Measurements from ENCODE around the gene HDDC3.

Gene HDDC3

DNA sequence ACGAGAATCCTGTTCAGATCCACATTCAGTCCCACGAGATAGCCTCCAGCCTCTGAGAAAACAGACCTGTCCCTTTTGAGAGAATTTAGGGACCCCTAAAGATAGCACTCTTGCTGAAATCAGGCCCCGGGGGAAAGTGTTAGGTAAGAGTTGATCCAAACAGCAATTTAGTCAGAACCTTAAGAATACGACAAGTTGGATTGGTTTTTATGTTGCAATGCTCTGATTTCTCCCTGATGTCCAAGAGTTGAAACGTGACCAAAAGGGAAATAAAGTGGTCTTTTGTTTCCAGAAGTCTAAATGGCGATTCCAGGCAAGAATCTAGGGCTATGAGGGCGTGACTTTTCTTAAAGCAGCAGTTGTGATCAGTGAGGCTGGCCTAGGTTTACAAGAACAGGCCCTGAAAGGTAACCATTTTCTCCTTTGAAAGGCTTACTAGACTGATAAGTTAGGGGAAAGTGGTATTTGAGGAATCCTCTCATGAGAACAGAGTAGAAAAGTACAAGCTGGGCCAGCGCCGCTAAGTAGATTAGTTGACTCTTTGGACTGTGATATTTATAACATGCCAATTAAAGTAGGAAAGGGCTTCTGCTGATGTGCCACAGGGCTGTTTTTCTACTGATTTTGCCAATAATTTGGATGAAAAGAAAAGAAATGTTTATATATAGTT, 24.4 kb downstream of the HDDC3 start:
- H3K4me1 ChIP-seq (ENCODE audit: control insufficient read depth in 1 of 2, insufficient read depth in 1 of 2, low read depth in 1 of 2, low read length in 1 of 2), result peaks cover 42 to 48% of the 10 kb centered on the region in 2 experiments

DNA sequence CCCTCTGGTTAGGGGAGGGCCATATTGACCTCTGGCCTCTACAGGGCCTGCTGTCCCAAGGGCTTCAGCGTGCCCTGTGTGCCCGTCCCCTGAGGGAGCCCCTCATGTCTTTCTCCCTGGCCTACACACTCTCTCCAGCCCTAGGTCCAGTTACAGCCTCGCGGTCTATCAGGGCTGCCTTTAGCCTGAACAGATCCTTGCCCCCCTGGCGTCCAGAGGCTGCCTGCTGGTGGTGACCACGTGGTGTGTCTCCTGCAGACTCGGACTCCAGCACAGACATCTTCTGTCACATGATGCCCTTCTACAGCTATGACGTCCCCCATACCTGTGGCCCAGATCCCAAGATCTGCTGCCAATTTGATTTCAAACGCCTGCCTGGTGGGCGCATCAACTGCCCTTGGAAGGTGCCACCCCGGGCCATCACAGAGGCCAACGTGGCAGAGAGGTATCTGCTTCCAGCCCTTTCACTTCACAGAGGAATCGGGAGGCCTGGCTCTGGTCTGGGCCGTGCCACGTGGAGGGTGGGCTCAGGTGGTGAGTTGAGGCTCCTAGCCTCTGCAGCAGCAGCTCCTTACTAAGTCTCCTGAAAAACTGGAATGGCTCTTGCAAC, 25.2 kb downstream of the HDDC3 start:
- Histone ChIP-seq H3K9me3 (no peaks in the 10 kb centered on the region), H3K27me3 (no peaks in the 10 kb centered on the region), H3K4me1 (ENCODE audit: control insufficient read depth in 1 of 2, insufficient read depth in 1 of 2, low read depth in 1 of 2, low read length in 1 of 2) (peaks cover 36 to 43% of the 10 kb centered on the region in 2 experiments), H3K36me3 (peaks cover 74% of the 10 kb centered on the region), H3K27ac (peak overlapping the region; percentile 47), H3K4me3 (ENCODE audit: low read depth in 1 of 2, low read length in 1 of 2) (no peak overlapping the region)
- TF ChIP-seq, protein P1, sequence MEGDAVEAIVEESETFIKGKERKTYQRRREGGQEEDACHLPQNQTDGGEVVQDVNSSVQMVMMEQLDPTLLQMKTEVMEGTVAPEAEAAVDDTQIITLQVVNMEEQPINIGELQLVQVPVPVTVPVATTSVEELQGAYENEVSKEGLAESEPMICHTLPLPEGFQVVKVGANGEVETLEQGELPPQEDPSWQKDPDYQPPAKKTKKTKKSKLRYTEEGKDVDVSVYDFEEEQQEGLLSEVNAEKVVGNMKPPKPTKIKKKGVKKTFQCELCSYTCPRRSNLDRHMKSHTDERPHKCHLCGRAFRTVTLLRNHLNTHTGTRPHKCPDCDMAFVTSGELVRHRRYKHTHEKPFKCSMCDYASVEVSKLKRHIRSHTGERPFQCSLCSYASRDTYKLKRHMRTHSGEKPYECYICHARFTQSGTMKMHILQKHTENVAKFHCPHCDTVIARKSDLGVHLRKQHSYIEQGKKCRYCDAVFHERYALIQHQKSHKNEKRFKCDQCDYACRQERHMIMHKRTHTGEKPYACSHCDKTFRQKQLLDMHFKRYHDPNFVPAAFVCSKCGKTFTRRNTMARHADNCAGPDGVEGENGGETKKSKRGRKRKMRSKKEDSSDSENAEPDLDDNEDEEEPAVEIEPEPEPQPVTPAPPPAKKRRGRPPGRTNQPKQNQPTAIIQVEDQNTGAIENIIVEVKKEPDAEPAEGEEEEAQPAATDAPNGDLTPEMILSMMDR (IDR thresholded peaks at IDR 0.05), result no peak

More for the DNA sequence above, 24.4 kb downstream of the HDDC3 start:
- no peaks in the 10 kb centered on the region for H3K27me3 ChIP-seq
- peak overlapping the region; percentile 47 for H3K27ac ChIP-seq
- H3K9me3 ChIP-seq, result no peaks in the 10 kb centered on the region
- TF ChIP-seq, protein P1 (IDR thresholded peaks at IDR 0.05), result no peak
- no peak overlapping the region for H3K4me3 ChIP-seq (ENCODE audit: low read depth in 1 of 2, low read length in 1 of 2)
- H3K36me3 ChIP-seq, result peaks cover 83% of the 10 kb centered on the region

DNA sequence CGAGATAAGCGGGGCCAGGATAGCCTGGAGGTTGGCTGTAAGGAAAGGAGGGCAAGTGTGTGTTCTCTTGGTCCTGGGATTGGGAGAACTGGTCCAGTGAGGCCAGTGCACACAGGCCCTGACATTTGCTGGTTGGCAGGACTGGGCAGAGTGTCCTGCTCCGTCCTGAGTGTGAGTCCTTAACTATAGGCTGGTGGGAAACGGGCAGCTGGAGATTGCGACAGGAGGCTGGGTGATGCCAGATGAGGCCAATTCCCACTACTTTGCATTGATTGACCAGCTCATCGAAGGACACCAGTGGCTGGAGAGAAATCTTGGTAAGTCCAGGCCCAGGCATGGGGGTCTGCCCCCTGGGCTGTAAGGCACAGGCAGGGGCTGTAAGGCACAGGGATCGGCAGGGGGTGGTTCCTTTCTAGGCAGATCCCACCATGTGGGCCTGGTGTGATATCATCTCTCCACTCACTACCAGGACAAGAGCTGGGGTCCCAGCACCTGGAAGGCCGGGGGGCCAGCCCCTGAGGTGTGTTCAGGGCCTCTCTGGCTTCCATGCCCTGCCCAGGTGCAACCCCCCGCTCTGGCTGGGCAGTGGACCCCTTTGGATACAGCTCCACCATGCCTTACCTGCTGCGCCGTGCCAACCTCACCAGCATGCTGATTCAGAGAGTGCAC, 26.0 kb downstream of the HDDC3 start:
- Histone ChIP-seq H3K4me1 (ENCODE audit: control insufficient read depth in 1 of 2, insufficient read depth in 1 of 2, low read depth in 1 of 2, low read length in 1 of 2) (peaks cover 34 to 42% of the 10 kb centered on the region in 2 experiments), H3K4me3 (ENCODE audit: low read depth in 1 of 2, low read length in 1 of 2) (no peak overlapping the region), H3K36me3 (peaks cover 66% of the 10 kb centered on the region), H3K9me3 (no peaks in the 10 kb centered on the region), H3K27me3 (no peaks in the 10 kb centered on the region), H3K27ac (no peak overlapping the region)
- TF ChIP-seq, protein P1 (IDR thresholded peaks at IDR 0.05), result no peak

DNA sequence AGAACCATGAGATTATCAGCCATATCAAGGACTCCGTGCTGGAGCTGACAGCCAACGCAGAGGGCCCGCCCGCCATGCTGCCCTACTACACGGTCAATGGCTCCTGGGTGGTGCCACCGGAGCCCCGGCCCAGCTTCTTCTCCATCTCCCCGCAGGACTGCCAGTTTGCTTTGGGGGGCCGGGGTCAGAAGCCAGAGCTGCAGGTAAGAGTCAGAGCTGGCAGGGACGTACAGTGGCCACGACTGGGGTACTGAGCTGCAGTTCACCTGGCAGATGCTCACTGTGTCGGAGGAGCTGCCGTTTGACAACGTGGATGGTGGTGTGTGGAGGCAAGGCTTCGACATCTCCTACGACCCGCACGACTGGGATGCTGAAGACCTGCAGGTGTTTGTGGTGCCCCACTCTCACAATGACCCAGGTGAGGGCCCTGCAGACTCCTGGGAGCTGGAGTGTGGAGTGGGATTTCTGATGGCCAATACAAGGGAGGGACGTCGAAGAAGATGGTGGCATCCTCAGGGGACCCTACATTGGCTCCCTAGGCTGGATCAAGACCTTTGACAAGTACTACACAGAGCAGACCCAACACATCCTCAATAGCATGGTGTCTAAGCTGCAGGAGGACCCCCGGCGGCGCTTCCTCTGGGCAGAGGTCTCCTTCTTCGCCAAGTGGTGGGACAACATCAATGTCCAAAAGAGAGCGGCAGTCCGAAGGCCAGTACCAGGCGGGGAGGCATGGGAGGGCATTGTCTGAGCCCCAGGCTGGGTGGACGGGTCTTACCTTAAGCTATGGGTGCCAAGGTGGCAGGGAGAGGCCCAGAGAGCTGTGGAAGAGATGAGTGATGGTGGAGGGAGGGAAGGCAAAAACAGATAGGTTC, 26.8 kb downstream of the HDDC3 start:
- Histone ChIP-seq H3K27me3 (no peaks in the 10 kb centered on the region), H3K4me3 (ENCODE audit: low read depth in 1 of 2, low read length in 1 of 2) (no peak overlapping the region), H3K4me1 (ENCODE audit: control insufficient read depth in 1 of 2, insufficient read depth in 1 of 2, low read depth in 1 of 2, low read length in 1 of 2) (peaks cover 27 to 34% of the 10 kb centered on the region in 2 experiments), H3K9me3 (no peaks in the 10 kb centered on the region), H3K27ac (no peak overlapping the region), H3K36me3 (peaks cover 58% of the 10 kb centered on the region)
- TF ChIP-seq, protein P1 (IDR thresholded peaks at IDR 0.05), result no peak

DNA sequence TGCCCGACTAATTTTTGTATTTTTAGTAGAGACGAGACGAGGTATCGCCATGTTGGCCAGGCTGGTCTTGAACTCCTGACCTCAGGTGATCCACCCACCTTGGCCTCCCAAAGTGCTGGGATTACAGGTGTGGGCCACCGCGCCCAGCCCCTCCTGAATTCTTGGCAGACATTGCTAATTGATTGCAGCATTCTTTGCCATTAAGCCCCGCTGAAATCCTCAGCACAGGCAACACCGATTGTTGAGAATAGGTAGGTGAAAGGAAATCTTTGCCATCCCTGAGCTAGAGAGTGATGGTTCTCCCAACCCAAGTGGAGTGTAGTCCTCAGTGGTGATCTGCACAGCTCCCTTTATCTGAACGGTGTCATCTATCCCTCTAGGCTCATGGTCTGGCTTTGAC, 27.6 kb downstream of the HDDC3 start:
- H3K4me1 ChIP-seq (ENCODE audit: control insufficient read depth in 1 of 2, insufficient read depth in 1 of 2, low read depth in 1 of 2, low read length in 1 of 2), result peaks cover 20 to 28% of the 10 kb centered on the region in 2 experiments
- no peaks in the 10 kb centered on the region for H3K27me3 ChIP-seq

More for the DNA sequence above, 27.6 kb downstream of the HDDC3 start:
- TF ChIP-seq, protein P1 (IDR thresholded peaks at IDR 0.05), result no peak
- H3K9me3 ChIP-seq, result no peaks in the 10 kb centered on the region
- H3K27ac ChIP-seq, result no peak overlapping the region
- H3K4me3 ChIP-seq (ENCODE audit: low read depth in 1 of 2, low read length in 1 of 2), result no peak overlapping the region
- H3K36me3 ChIP-seq, result peaks cover 50% of the 10 kb centered on the region
